Left lung (tissue), 10 donors: ENCODE measurements around the gene TCF12. TPM values are rescaled to one million over a fixed set of nuclear protein-coding genes. Genes with fewer than 3 reads are reported as not detected.

Experiments used
- ATAC-seq: fragments of 200-7000 bp; cut with Tn5 transposase; one replicate; pipeline ENCODE4 v1.9.1; 2020; ENCODE audit warnings: moderate library complexity
- DNase-seq, 4 donors: peaks; one replicate each; pipeline ENCODE4 v3.0.0-alpha.2; 2013 to 2020
- H3K27ac ChIP-seq, 2 donors: fragments of 200-600 bp; sonication (generic) in 1 of 2; one replicate each; pipeline versions ENCODE4 v1.5.0 to v1.8.0; 2020 to 2021
- H3K27me3 ChIP-seq, 2 donors: fragments of 200-600 bp; sonication (generic) in 1 of 2; one replicate each; pipeline versions ENCODE4 v1.5.0 to v1.8.0; 2020 to 2021
- H3K36me3 ChIP-seq, 2 donors: fragments of 200-600 bp; sonication (generic) in 1 of 2; one replicate each; pipeline versions ENCODE4 v1.5.0 to v1.8.0; 2020 to 2021
- H3K4me1 ChIP-seq, 2 donors: fragments of 200-600 bp; one replicate each; pipeline ENCODE4 v1.8.0; 2021
- H3K4me3 ChIP-seq, 2 donors: fragments of 200-600 bp; sonication (generic) in 1 of 2; one replicate each; pipeline versions ENCODE4 v1.5.0 to v1.8.0; 2020 to 2021; ENCODE audit warnings: mild to moderate bottlenecking in 1 of 2
- H3K9me3 ChIP-seq, 2 donors: fragments of 200-600 bp; sonication (generic) in 1 of 2; one replicate each; pipeline versions ENCODE4 v1.5.0 to v1.8.0; 2020 to 2021
- CTCF ChIP-seq, 2 donors: fragments of 200-600 bp; sonication (generic) in 1 of 2; IDR thresholded peaks; one replicate each; pipeline versions ENCODE4 v1.5.0 to v1.8.0; 2021; ENCODE audit warnings: antibody characterized with exemption in 2 of 2
- intact Hi-C, 2 donors: fragments of 100-400 bp; cut with DNase I; formaldehyde crosslinking; loops; one replicate each; pipeline versions ENCODE4 v1.11.2 to v1.14.2; 2022
- polyA plus RNA-seq, 6 donors: library from polyadenylated mRNA; unstranded; fragments of 120-200 nt; gene quantifications; one replicate each; pipeline ENCODE4 v1.2.1, GENCODE V29; 2013; ENCODE audit not compliant: insufficient read length in 6 of 6
- total RNA-seq, 2 donors: library from RNA; stranded (reverse); fragmentation: NEBNext Ultra II Directional; extraction: Animal tissue kit (Norgen Biotek cat#: 25700); gene quantifications; one replicate each; pipeline ENCODE4 v1.2.1, GENCODE V29; 2021
- donor health status: DM: no; HTN: yes; CAD: no.
- donor health status: DM: no; HTN: no; CAD: no.

The TCF12 gene
- total and polyA plus RNA-seq, 8 donors, result 106 to 148 (median 130) TPM

DNA sequence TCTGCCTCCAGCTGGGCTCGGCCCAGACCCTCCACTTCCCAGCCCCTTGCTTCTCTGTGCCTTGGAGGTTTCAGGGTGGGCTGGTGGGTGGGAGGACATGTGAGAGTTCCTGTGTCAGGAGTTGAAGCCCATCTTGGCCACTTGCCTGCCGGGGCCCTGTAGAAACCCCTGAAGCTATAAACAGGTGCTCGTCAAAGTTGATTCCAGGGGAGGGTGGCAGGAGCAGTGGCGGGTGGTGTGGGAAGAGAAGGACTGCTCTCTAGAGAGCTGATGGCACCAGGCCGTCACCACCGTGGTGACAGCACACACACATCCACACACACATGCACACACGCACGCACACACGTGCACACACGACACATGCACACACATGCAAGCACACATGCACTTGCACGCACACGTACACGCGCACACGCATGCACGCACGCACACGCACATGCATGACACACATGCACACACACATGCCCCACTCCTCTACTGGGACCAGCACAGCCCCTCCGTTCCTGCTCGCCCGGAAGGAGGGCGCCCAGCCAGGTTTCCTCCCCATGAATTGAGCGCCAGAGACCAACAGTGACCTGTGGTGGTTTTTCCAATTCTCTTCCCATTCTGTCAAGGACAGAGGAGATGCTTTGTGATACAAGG lies 401.6 kb downstream of the TCF12 start:
- Histone ChIP-seq H3K9me3 (no peaks in the 10 kb centered on the region), H3K27me3 (no peaks in the 10 kb centered on the region), H3K36me3 (no peaks in the 10 kb centered on the region), H3K27ac (peak overlapping the region in 1 of 2 donors; percentile 64), H3K4me1 (peaks cover 3 to 10% of the 10 kb centered on the region in 2 donors), H3K4me3 (no peak overlapping the region)
- intact Hi-C loops, result no loop called here
- TF ChIP-seq CTCF (IDR thresholded peaks at IDR 0.05), result no peak
- DNase-seq (no peak), ATAC-seq (no peak)

DNA sequence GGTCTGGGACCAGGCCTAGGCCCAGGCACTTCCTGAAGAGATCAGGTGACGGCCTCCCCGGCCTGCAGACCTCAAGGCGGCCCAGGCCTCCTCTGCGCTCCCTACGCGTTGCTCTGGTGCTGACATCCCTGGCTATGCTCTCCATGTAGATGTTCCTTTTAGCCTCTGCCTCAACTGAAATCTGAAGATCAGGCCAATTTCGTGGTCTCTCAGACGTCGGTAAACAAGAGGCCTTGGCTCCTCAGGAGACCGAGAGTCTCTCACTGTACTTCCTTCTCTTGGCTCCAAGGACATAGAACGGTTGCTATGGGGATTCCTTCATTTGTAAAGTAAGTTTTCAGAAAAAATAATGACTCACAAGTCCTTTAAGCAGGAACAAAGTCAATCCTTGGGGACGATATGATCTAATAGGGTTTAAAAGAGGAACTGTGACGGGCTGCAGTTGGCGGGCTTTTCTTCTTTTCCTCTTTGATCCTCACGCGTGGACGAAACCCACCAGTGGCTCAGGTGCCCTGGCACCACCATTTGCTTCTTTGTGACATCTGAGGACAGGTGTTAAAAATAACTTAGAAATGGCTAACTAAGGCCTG lies 402.3 kb downstream of the TCF12 start:
- Histone ChIP-seq H3K27me3 (no peaks in the 10 kb centered on the region), H3K4me1 (peaks cover 3 to 10% of the 10 kb centered on the region in 2 donors), H3K27ac (peak overlapping the region in 1 of 2 donors; percentile 64), H3K4me3 (no peak overlapping the region), H3K9me3 (no peaks in the 10 kb centered on the region), H3K36me3 (no peaks in the 10 kb centered on the region)
- no peak for DNase-seq
- intact Hi-C loops, result no loop called here
- TF ChIP-seq CTCF (IDR thresholded peaks at IDR 0.05), result no peak
- ATAC-seq, result peak; percentile 57

DNA sequence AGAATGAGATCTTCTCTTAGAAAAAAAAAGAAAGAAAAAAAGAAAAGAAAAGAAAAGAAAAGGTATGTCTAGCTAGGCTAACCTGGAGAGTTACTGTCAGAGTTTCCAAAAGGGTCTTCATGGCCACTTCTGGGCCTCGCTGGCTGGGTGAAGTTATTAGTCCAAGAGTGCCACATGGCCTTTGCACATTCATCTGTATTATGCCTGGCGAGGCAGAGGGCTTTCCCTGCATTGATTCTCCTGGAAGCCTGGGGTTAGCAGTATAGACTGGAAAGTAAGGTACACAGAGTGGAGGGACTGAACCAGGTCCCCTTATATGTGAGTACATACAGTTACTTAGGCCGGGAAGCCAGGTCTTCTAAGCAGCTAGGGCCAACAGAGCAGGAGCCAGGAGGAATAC lies 403.0 kb downstream of the TCF12 start:
- H3K27me3 ChIP-seq, result no peaks in the 10 kb centered on the region
- DNase-seq (no peak), ATAC-seq (no peak)
- H3K4me3 ChIP-seq, result no peak overlapping the region
- H3K9me3 ChIP-seq, result no peaks in the 10 kb centered on the region
- no peak for TF ChIP-seq CTCF (IDR thresholded peaks at IDR 0.05)
- H3K4me1 ChIP-seq, result peaks cover 3 to 10% of the 10 kb centered on the region in 2 donors
- H3K27ac ChIP-seq, result no peak overlapping the region
- H3K36me3 ChIP-seq, result no peaks in the 10 kb centered on the region
- intact Hi-C loops, result no loop called here

GRCh38 chr15:57321973-57322601 lies 403.6 kb downstream of the TCF12 start:
- Histone ChIP-seq H3K4me3 (no peak overlapping the region), H3K4me1 (peaks cover 3 to 10% of the 10 kb centered on the region in 2 donors), H3K27me3 (no peaks in the 10 kb centered on the region), H3K36me3 (no peaks in the 10 kb centered on the region), H3K9me3 (no peaks in the 10 kb centered on the region), H3K27ac (no peak overlapping the region)
- ATAC-seq, result no peak
- TF ChIP-seq CTCF (IDR thresholded peaks at IDR 0.05), result no peak
- no peak for DNase-seq
- intact Hi-C loops, result no loop called here

DNA sequence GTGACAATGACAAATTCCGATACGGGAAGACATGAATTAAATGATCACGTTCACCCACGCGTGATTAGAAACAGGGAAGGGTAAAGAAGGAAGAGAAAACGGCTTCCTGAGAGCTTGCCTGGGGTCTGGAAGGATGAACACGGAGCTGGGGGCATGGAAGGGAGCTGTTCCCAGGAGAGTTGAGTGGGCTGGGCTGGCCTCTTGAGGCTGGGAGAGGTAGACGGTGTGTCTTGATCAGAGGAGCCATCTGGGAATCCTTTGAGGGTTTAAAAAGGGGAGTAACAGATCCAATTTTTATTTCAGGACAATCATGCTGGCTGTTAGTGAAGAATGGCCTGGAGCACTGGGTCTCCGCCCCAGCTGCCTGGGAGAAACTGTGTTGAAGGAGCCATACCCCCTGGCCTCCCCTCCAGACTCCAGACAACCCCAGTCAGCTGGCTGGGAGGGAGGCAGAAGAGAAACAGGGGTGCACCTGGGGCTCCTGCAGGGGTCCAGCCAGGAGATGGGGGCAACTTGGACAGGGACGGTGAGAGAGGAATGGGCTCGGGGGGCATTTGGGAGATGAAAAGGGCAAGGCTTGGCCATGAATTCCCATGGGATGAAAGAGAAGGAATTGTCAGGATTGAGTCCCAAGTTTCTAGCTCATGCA lies 404.3 kb downstream of the TCF12 start:
- no peak overlapping the region for H3K27ac ChIP-seq
- TF ChIP-seq CTCF (IDR thresholded peaks at IDR 0.05), result no peak
- no peaks in the 10 kb centered on the region for H3K27me3 ChIP-seq
- ATAC-seq (no peak), DNase-seq (no peak)
- H3K4me1 ChIP-seq, result peaks cover 3 to 10% of the 10 kb centered on the region in 2 donors
- H3K36me3 ChIP-seq, result no peaks in the 10 kb centered on the region
- no peaks in the 10 kb centered on the region for H3K9me3 ChIP-seq
- no peak overlapping the region for H3K4me3 ChIP-seq
- intact Hi-C loops, result no loop called here
